Activated CD8-positive, alpha-beta memory T cell treated with anti-CD3 and anti-CD28 coated beads, Interleukin-2, amount 50 U/mL, for 1 hour (primary cell): Measurements from ENCODE around the gene MAP3K20.

Experiments used
- DNase-seq: peaks from one replicate; pipeline ENCODE4 v3.0.0-alpha.2; 2020; ENCODE audit errors: extremely low read depth

MAP3K20 gene

GRCh38 chr2:173051463-173052215, 24.0 kb upstream of the MAP3K20 start:
- DNase-seq = no peak

- no peak for DNase-seq
Measured at GRCh38 chr2:173053043-173053699, 22.5 kb upstream of the MAP3K20 start.

GRCh38 chr2:173054466-173054865, 21.2 kb upstream of the MAP3K20 start:
- DNase-seq = no peak

- DNase-seq = no peak
Measured at GRCh38 chr2:173056705-173057364, 18.8 kb upstream of the MAP3K20 start.

GRCh38 chr2:173058097-173058496, 17.5 kb upstream of the MAP3K20 start:
- no peak for DNase-seq

GRCh38 chr2:173058673-173059072, 17.0 kb upstream of the MAP3K20 start:
- no peak for DNase-seq

- DNase-seq = no peak
Measured at GRCh38 chr2:173059292-173059691, 16.4 kb upstream of the MAP3K20 start.

- DNase-seq = no peak
Measured at GRCh38 chr2:173059971-173060461, 15.6 kb upstream of the MAP3K20 start.

GRCh38 chr2:173062801-173063200, 12.8 kb upstream of the MAP3K20 start:
- no peak for DNase-seq

- no peak for DNase-seq
Measured at GRCh38 chr2:173064151-173064805, 11.4 kb upstream of the MAP3K20 start.

- DNase-seq = no peak
Measured at GRCh38 chr2:173066887-173067676, 8.6 kb upstream of the MAP3K20 start.

- DNase-seq = no peak
Measured at GRCh38 chr2:173075056-173075780, 428 bp upstream of the MAP3K20 start.

- DNase-seq = no peak
Measured at GRCh38 chr2:173076581-173077345, 1.1 kb downstream of the MAP3K20 start.

- no peak for DNase-seq
Measured at GRCh38 chr2:173077506-173078177, 2.0 kb downstream of the MAP3K20 start.

GRCh38 chr2:173079141-173079540, 3.5 kb downstream of the MAP3K20 start:
- DNase-seq = no peak

GRCh38 chr2:173079973-173080860, 4.6 kb downstream of the MAP3K20 start:
- DNase-seq = no peak

- DNase-seq = no peak
Measured at GRCh38 chr2:173086518-173087213, 11.0 kb downstream of the MAP3K20 start.

- DNase-seq = no peak
Measured at GRCh38 chr2:173087214-173087581, 11.6 kb downstream of the MAP3K20 start.
